Measurements from ENCODE around the gene MARCKSL1.
A peak's percentile ranks its signal among the peaks of the same experiment; 100 is the strongest.

MARCKSL1 gene

GRCh38 chr1:32335790-32336590 is at the start of gene MARCKSL1:
Gene MARCKSL1 (minus strand): TSS chr1:32336233. CDS start chr1:32336033, 200 bp downstream.
- TF ChIP-seq CTCF (IDR thresholded peaks at IDR 0.05; ENCODE audit: low read depth, low read length): no peak
- peak within 1 kb of the TSS; percentile 78 for H3K4me3 ChIP-seq (ENCODE audit: low read depth, low read length)

- TF ChIP-seq CTCF (IDR thresholded peaks at IDR 0.05; ENCODE audit: low read depth, low read length): no peak
- H3K4me3 ChIP-seq (ENCODE audit: low read depth, low read length): no peak overlapping the region
Observed at GRCh38 chr1:32380057-32380456, 44.0 kb upstream of the MARCKSL1 start.

GRCh38 chr1:32377541-32378220 is 41.6 kb upstream of the MARCKSL1 start:
- TF ChIP-seq CTCF (IDR thresholded peaks at IDR 0.05; ENCODE audit: low read depth, low read length): no peak
- no peak overlapping the region for H3K4me3 ChIP-seq (ENCODE audit: low read depth, low read length)

- TF ChIP-seq CTCF (IDR thresholded peaks at IDR 0.05; ENCODE audit: low read depth, low read length): no peak
- no peak overlapping the region for H3K4me3 ChIP-seq (ENCODE audit: low read depth, low read length)
Observed at GRCh38 chr1:32376199-32376598, 40.2 kb upstream of the MARCKSL1 start.

- no peak for TF ChIP-seq CTCF (IDR thresholded peaks at IDR 0.05; ENCODE audit: low read depth, low read length)
- H3K4me3 ChIP-seq (ENCODE audit: low read depth, low read length): no peak overlapping the region
Observed at GRCh38 chr1:32373996-32374592, 38.1 kb upstream of the MARCKSL1 start.

GRCh38 chr1:32372149-32372756 is 36.2 kb upstream of the MARCKSL1 start:
- H3K4me3 ChIP-seq (ENCODE audit: low read depth, low read length): no peak overlapping the region
- TF ChIP-seq CTCF (IDR thresholded peaks at IDR 0.05; ENCODE audit: low read depth, low read length): no peak
